HEK293 (cell line): Measurements from ENCODE around the gene FKBP8.

ENCODE experiments used
- ELK4 ChIP-seq: IDR thresholded peaks from 2 replicates; pipeline ENCODE4 v1.6.1; 2011; ENCODE audit warnings: mild to moderate bottlenecking, low read depth, low read length, borderline replicate concordance
- FEZF1 ChIP-seq: fragments of 450-650 bp; formaldehyde crosslinking; IDR thresholded peaks from 2 replicates; pipeline ENCODE4 v1.5.1; 2016; ENCODE audit warnings: missing biosample characterization, missing genetic modification characterization
- KLF10 ChIP-seq: fragments of 450-650 bp; IDR thresholded peaks from 2 replicates; pipeline ENCODE4 v1.5.1; 2018; ENCODE audit warnings: missing biosample characterization, mild to moderate bottlenecking, missing genetic modification characterization
- KLF8 ChIP-seq: fragments of 450-650 bp; formaldehyde crosslinking; IDR thresholded peaks from 2 replicates; pipeline ENCODE4 v1.5.1; 2016; ENCODE audit warnings: missing biosample characterization, missing genetic modification characterization
- PRDM6 ChIP-seq: fragments of 450-650 bp; formaldehyde crosslinking; IDR thresholded peaks from 2 replicates; pipeline ENCODE4 v1.5.1; 2017; ENCODE audit warnings: missing biosample characterization, missing genetic modification characterization
- SALL2 ChIP-seq: fragments of 450-650 bp; formaldehyde crosslinking; IDR thresholded peaks from 2 replicates; pipeline ENCODE4 v1.5.0; 2017; ENCODE audit warnings: missing biosample characterization, mild to moderate bottlenecking, missing genetic modification characterization, borderline replicate concordance
- SCRT2 ChIP-seq: fragments of 450-650 bp; formaldehyde crosslinking; IDR thresholded peaks from 2 replicates; pipeline ENCODE4 v1.5.1; 2016; ENCODE audit warnings: missing biosample characterization, missing genetic modification characterization
- SP2 ChIP-seq: fragments of 450-650 bp; formaldehyde crosslinking; IDR thresholded peaks from 2 replicates; pipeline ENCODE4 v1.5.1; 2016; ENCODE audit warnings: missing biosample characterization, missing genetic modification characterization
- SP3 ChIP-seq: fragments of 450-650 bp; formaldehyde crosslinking; IDR thresholded peaks from 2 replicates; pipeline ENCODE4 v1.5.1; 2016; ENCODE audit warnings: missing biosample characterization, missing genetic modification characterization
- ZBTB17 ChIP-seq: fragments of 450-650 bp; formaldehyde crosslinking; IDR thresholded peaks from 2 replicates; pipeline ENCODE4 v1.5.1; 2016; ENCODE audit warnings: missing biosample characterization, missing genetic modification characterization
- ZBTB21 ChIP-seq: fragments of 450-650 bp; formaldehyde crosslinking; IDR thresholded peaks from 2 replicates; pipeline ENCODE4 v1.5.1; 2017; ENCODE audit warnings: missing biosample characterization, missing genetic modification characterization
- ZEB2 ChIP-seq: fragments of 450-650 bp; formaldehyde crosslinking; IDR thresholded peaks from 2 replicates; pipeline ENCODE4 v1.5.1; 2016; ENCODE audit warnings: missing biosample characterization, missing genetic modification characterization
- ZFP41 ChIP-seq: fragments of 450-650 bp; formaldehyde crosslinking; IDR thresholded peaks from 2 replicates; pipeline ENCODE4 v1.5.1; 2016; ENCODE audit warnings: missing biosample characterization, missing genetic modification characterization, borderline replicate concordance
- ZNF133 ChIP-seq: fragments of 450-650 bp; formaldehyde crosslinking; IDR thresholded peaks from 2 replicates; pipeline ENCODE4 v1.5.1; 2016; ENCODE audit warnings: missing biosample characterization, missing genetic modification characterization
- ZNF155 ChIP-seq: fragments of 450-650 bp; formaldehyde crosslinking; IDR thresholded peaks from 2 replicates; pipeline ENCODE4 v1.5.1; 2016; ENCODE audit warnings: missing biosample characterization, missing genetic modification characterization
- ZNF175 ChIP-seq: fragments of 450-650 bp; formaldehyde crosslinking; IDR thresholded peaks from 2 replicates; pipeline ENCODE4 v1.5.1; 2016; ENCODE audit warnings: missing biosample characterization, missing genetic modification characterization
- ZNF2 ChIP-seq: fragments of 450-650 bp; formaldehyde crosslinking; IDR thresholded peaks from 2 replicates; pipeline ENCODE4 v1.5.1; 2016; ENCODE audit warnings: missing biosample characterization, missing genetic modification characterization
- ZNF211 ChIP-seq: fragments of 450-650 bp; formaldehyde crosslinking; IDR thresholded peaks from 2 replicates; pipeline ENCODE4 v1.5.1; 2016; ENCODE audit warnings: low read depth, missing biosample characterization, missing genetic modification characterization
- ZNF266 ChIP-seq: fragments of 450-650 bp; formaldehyde crosslinking; IDR thresholded peaks from 2 replicates; pipeline ENCODE4 v1.5.1; 2016; ENCODE audit warnings: missing biosample characterization, missing genetic modification characterization, low read depth
- ZNF311 ChIP-seq: fragments of 450-650 bp; formaldehyde crosslinking; IDR thresholded peaks from 2 replicates; pipeline ENCODE4 v1.5.1; 2017; ENCODE audit warnings: missing biosample characterization, missing genetic modification characterization, borderline replicate concordance
- ZNF350 ChIP-seq: fragments of 450-650 bp; formaldehyde crosslinking; IDR thresholded peaks from 2 replicates; pipeline ENCODE4 v1.5.0; 2017; ENCODE audit warnings: missing biosample characterization, mild to moderate bottlenecking, missing genetic modification characterization
- ZNF416 ChIP-seq: fragments of 450-650 bp; formaldehyde crosslinking; IDR thresholded peaks from 2 replicates; pipeline ENCODE4 v1.5.1; 2016; ENCODE audit warnings: missing biosample characterization, missing genetic modification characterization
- ZNF560 ChIP-seq: fragments of 450-650 bp; formaldehyde crosslinking; IDR thresholded peaks from 2 replicates; pipeline ENCODE4 v1.5.1; 2017; ENCODE audit warnings: missing biosample characterization, missing genetic modification characterization, borderline replicate concordance
- ZNF624 ChIP-seq: fragments of 450-650 bp; formaldehyde crosslinking; IDR thresholded peaks from 2 replicates; pipeline ENCODE4 v1.5.1; 2017; ENCODE audit warnings: missing biosample characterization, missing genetic modification characterization
- ZNF658 ChIP-seq: fragments of 450-650 bp; formaldehyde crosslinking; IDR thresholded peaks from 2 replicates; pipeline ENCODE4; 2016; ENCODE audit warnings: missing biosample characterization, missing genetic modification characterization
- ZNF670 ChIP-seq: fragments of 450-650 bp; formaldehyde crosslinking; IDR thresholded peaks from 2 replicates; pipeline ENCODE4 v1.5.1; 2016; ENCODE audit warnings: missing biosample characterization, missing genetic modification characterization, low read depth
- ZNF843 ChIP-seq: fragments of 450-650 bp; formaldehyde crosslinking; IDR thresholded peaks from 2 replicates; pipeline ENCODE4 v1.5.1; 2016; ENCODE audit warnings: missing biosample characterization, missing genetic modification characterization
- TF ChIP-seq, protein P1 (sequence below): fragments of 450-650 bp; formaldehyde crosslinking; IDR thresholded peaks from 2 replicates; pipeline ENCODE4 v1.5.1; 2016; ENCODE audit warnings: missing biosample characterization, missing genetic modification characterization
- TF ChIP-seq, protein P2 (sequence below): fragments of 450-650 bp; formaldehyde crosslinking; IDR thresholded peaks from 2 replicates; pipeline ENCODE4 v1.5.0; 2017; ENCODE audit warnings: missing biosample characterization, missing genetic modification characterization, borderline replicate concordance
- TF ChIP-seq, protein P3 (sequence below): fragments of 450-650 bp; formaldehyde crosslinking; IDR thresholded peaks from 2 replicates; pipeline ENCODE4 v1.5.1; 2016; ENCODE audit warnings: missing biosample characterization, missing genetic modification characterization

FKBP8 gene

DNA sequence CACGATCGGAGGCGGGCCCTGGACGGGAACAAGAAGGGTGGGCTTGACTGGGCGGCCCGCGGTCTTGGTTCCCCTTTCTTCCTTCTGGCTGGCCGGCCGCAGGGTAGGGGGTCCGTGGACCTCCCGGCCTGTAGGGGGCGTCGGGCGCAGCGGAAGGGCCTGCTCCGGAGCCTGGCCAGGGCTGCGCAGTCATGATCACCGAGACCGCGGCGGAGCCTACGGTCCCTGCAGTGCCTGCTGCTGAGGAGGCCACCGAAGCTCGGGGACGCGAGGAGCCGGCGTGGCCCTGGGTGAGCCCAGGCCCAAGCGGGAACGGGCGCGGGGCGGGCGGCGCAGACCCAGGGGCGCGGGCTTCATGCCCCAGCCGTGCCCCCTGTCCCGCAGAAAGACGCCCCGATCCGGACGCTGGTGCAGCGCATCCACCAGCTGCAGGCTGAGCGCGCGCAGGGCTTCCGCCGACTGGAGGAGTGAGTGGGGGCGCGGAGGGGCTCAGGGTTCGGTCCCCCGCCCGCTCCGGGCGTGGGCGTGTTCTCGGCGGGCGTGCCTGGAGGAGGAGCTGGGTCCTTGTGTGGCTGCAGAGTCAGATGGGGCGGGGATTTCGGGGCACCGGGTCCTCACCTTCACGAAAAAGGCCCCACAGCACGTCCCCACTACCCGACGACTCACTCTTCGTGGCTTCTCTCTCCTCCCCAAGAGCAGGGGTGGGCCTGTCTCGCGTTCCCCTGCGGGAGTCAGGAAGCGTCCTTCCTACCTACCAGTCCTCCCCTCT is 45.4 kb upstream of the FKBP8 start, which contains the start of gene REX1BD (continued):
- TF ChIP-seq, protein P1, sequence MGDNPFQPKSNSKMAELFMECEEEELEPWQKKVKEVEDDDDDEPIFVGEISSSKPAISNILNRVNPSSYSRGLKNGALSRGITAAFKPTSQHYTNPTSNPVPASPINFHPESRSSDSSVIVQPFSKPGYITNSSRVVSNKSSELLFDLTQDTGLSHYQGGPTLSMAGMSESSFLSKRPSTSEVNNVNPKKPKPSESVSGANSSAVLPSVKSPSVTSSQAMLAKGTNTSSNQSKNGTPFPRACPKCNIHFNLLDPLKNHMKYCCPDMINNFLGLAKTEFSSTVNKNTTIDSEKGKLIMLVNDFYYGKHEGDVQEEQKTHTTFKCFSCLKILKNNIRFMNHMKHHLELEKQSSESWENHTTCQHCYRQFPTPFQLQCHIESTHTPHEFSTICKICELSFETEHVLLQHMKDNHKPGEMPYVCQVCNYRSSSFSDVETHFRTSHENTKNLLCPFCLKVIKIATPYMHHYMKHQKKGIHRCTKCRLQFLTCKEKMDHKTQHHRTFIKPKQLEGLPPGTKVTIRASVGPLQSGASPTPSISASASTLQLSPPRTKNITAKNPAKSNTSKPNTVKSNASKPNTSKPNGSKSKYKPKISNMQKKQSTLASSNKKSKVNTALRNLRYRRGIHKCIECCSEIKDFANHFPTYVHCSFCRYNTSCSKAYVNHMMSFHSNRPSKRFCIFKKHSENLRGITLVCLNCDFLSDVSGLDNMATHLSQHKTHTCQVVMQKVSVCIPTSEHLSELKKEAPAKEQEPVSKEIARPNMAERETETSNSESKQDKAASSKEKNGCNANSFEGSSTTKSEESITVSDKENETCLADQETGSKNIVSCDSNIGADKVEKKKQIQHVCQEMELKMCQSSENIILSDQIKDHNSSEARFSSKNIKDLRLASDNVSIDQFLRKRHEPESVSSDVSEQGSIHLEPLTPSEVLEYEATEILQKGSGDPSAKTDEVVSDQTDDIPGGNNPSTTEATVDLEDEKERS (tag by site-specific recombination): no peak
- TF ChIP-seq FEZF1 (peak; percentile 5), ZNF350 (no peak), ZNF155 (no peak), SP2 (tag by site-specific recombination) (peak; percentile 73), ZNF416 (tag by site-specific recombination) (no peak), ZNF624 (tag by site-specific recombination) (no peak), PRDM6 (tag by site-specific recombination) (no peak), ZBTB21 (tag by site-specific recombination) (no peak), SCRT2 (tag by site-specific recombination) (peak; percentile 62), ZNF266 (tag by site-specific recombination) (no peak), ELK4 (no peak), KLF8 (tag by site-specific recombination) (peak; percentile 94), ZNF670 (tag by site-specific recombination) (no peak), SALL2 (tag by site-specific recombination) (no peak), ZNF211 (tag by site-specific recombination) (no peak), ZNF175 (tag by site-specific recombination) (no peak), ZNF560 (tag by site-specific recombination) (no peak), ZFP41 (tag by site-specific recombination) (no peak), ZNF658 (tag by site-specific recombination) (no peak), ZBTB17 (peak; percentile 99), ZNF2 (tag by site-specific recombination) (peak; percentile 93), SP3 (tag by site-specific recombination) (peak; percentile 87), ZNF311 (tag by site-specific recombination) (no peak), ZNF133 (tag by site-specific recombination) (0 out of 2 replicates have a peak, but pooled peaks have one; percentile 34), ZEB2 (tag by site-specific recombination) (peak; percentile 90), KLF10 (tag by site-specific recombination) (peak; percentile 83), ZNF843 (tag by site-specific recombination) (peak; percentile 73)
- TF ChIP-seq, protein P2, sequence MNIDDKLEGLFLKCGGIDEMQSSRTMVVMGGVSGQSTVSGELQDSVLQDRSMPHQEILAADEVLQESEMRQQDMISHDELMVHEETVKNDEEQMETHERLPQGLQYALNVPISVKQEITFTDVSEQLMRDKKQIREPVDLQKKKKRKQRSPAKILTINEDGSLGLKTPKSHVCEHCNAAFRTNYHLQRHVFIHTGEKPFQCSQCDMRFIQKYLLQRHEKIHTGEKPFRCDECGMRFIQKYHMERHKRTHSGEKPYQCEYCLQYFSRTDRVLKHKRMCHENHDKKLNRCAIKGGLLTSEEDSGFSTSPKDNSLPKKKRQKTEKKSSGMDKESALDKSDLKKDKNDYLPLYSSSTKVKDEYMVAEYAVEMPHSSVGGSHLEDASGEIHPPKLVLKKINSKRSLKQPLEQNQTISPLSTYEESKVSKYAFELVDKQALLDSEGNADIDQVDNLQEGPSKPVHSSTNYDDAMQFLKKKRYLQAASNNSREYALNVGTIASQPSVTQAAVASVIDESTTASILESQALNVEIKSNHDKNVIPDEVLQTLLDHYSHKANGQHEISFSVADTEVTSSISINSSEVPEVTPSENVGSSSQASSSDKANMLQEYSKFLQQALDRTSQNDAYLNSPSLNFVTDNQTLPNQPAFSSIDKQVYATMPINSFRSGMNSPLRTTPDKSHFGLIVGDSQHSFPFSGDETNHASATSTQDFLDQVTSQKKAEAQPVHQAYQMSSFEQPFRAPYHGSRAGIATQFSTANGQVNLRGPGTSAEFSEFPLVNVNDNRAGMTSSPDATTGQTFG (tag by site-specific recombination): peak; percentile 83; the same call in 1 of the 2 replicates
- TF ChIP-seq, protein P3, sequence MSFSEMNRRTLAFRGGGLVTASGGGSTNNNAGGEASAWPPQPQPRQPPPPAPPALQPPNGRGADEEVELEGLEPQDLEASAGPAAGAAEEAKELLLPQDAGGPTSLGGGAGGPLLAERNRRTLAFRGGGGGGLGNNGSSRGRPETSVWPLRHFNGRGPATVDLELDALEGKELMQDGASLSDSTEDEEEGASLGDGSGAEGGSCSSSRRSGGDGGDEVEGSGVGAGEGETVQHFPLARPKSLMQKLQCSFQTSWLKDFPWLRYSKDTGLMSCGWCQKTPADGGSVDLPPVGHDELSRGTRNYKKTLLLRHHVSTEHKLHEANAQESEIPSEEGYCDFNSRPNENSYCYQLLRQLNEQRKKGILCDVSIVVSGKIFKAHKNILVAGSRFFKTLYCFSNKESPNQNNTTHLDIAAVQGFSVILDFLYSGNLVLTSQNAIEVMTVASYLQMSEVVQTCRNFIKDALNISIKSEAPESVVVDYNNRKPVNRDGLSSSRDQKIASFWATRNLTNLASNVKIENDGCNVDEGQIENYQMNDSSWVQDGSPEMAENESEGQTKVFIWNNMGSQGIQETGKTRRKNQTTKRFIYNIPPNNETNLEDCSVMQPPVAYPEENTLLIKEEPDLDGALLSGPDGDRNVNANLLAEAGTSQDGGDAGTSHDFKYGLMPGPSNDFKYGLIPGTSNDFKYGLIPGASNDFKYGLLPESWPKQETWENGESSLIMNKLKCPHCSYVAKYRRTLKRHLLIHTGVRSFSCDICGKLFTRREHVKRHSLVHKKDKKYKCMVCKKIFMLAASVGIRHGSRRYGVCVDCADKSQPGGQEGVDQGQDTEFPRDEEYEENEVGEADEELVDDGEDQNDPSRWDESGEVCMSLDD (tag by site-specific recombination): peak; percentile 85; the same call in 1 of the 2 replicates
